CD4-positive, alpha-beta T cell treated with Interleukin-17A for 4 hours (primary cell): ENCODE measurements around the gene YEATS2.
"Not testable (repeated sequence)": the region's sequence is repeated elsewhere in the genome, so short reads cannot be mapped to it uniquely, and the experiment has no call there.

ENCODE experiments used
- DNase-seq: peaks from one replicate; pipeline ENCODE4 v3.0.0-alpha.2; 2020; ENCODE audit warnings: mixed read lengths

YEATS2 gene

GRCh38 chr3:183718012-183718411 is 20.4 kb downstream of the YEATS2 start:
- DNase-seq = no peak

GRCh38 chr3:183725387-183725786 is 27.8 kb downstream of the YEATS2 start:
- DNase-seq = no peak

DNA sequence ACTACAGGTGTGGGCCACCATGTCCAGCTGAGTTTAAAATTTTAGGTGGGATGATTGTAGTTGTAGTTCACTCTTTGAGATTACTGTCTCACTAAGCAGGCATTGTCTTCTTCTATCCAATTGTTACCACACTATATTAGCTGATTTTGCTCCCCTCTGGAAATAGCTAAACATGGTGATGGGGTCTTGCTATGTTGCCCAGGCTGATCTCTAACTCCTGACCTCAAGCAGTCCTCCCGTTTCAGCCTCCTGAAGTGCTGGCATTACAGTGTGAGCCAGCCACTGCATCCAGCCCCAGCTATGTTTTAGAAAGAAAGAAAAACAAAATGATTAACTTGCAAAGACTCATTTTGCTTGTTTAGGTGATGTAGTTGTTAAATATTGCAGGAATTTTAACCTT is 30.6 kb downstream of the YEATS2 start:
- DNase-seq = no peak

GRCh38 chr3:183730361-183730760 is 32.8 kb downstream of the YEATS2 start:
- no peak for DNase-seq

DNA sequence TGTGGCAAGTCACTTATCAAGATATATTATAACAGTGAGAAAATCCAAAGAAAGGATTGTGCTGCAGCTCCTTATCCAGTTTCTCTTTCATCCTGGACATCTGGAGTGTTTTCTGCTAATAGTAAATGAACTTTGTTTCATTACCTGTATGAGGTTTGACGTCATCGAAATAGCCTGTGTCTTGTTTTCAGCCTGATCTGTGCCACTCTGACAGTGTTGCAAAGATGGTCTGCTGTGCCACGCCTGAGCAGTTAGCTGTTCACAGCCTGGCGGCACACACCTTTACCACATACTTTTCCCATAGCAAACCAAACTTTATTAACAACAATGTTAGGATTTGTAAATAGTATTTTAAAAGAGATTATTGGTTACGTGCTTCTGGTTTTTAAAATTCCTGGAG is 34.0 kb downstream of the YEATS2 start:
- DNase-seq = no peak

DNA sequence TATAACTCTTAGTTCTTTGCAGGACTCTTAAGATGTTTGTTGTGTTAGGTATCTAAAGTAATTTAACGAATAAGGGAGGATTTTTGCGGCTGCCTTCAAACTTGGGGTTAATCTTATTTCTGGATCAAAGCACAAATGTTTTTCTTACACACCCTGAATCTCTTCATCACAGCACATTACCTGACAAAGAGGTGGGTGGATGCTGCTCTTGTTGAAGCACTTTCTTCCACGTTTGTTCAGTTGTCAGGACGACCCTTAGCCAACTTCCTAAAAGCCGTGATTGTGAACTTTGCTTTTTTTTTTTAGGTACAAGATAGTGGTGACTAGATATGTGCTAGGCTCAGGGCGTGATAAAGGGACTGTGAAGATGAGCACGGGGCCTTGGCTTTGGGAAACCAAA is 36.0 kb downstream of the YEATS2 start:
- no peak for DNase-seq

- DNase-seq = no peak
Observed at GRCh38 chr3:183734750-183735494, 37.3 kb downstream of the YEATS2 start.

GRCh38 chr3:183737116-183737515 is 39.5 kb downstream of the YEATS2 start:
- no peak for DNase-seq

DNA sequence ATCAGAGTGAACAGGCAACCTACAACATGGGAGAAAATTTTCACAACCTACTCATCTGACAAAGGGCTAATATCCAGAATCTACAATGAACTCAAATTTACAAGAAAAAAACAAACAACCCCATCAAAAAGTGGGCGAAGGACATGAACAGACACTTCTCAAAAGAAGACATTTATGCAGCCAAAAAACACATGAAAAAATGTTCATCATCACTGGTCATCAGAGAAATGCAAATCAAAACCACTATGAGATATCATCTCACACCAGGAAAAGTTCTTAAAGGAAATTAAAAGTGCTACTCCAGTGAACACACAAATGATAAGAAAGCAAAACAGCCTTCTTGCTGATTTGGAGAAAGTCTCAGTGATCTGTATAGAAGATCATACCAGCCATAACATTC is 42.6 kb downstream of the YEATS2 start:
- not testable (repeated sequence) for DNase-seq

DNA sequence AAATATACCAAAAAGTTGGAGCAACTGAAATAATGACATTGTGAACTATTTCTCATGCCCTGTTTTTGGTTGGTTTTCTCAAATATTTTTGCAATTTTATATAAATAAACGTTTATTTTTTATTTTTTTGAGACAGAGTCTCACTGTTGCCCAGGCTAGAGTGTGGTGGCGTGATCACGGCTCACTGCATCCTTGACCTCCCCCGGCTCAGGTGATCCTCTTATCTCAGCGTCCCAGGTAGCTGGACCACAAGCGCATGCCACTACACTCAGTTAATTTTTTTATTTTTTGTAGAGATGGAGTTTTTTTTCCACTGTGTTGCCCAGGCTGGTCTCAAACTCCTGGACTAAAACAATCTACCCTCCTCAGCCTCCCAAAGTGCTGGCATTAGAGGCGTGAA is 45.6 kb downstream of the YEATS2 start:
- no peak for DNase-seq

DNA sequence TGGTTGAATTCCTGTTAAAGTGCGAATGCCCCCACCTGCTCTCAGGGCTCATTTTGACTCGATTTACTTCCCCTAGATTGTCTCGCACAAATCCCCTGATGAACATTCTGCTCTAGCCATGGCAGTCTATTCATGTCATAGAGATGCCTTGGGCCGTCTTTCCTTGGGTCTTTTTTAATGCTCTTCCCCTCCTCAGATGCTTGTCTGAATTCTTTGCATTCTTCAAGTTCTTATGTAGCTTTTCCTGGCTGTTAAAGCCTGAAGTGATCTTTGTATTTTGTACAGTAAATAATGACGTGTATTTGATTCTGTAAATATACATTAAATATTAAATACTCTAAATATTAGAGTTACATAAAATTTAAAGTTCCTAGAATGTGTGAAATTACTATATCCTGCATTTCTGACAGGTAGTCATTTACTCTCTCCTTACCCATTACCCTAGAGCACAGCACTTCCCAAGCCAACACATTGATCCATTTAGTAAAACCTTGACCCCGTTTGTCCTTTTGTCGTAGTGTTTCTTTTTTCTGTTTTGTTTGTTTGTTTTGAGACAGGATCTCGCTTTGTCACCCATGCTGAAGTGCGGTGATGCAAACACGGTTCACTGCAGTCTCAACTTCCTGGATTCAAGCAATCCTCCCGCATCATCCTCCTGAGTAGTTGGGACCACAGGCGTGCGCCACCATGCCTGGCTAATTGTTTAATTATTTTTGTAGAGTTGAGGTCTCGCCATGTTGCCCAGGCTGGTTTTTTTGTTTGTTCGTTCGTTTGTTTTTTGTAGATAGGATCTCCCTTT is 47.9 kb downstream of the YEATS2 start:
- DNase-seq = no peak

GRCh38 chr3:183754052-183754451 is 56.5 kb downstream of the YEATS2 start:
- no peak for DNase-seq

DNA sequence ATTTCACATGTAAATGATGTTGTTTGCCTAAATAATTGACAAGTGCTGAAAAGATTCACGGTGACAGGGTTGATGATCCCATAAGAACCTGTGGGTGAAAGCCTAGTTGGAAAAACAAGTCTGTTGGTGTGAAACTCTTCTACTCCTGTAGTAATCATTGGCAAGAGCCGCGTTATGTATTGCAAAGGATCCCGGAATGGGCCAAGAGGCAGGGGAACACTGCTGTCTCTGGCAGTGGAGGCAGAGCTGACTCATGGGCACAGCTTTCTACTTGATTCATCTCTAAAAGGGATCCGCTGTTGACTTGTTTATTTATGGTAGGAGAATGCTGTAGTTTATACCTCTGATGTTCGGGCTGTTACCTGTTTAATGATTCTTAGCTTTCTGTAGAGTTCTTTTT is 64.7 kb downstream of the YEATS2 start:
- DNase-seq = no peak

GRCh38 chr3:183764847-183765731 is 67.5 kb downstream of the YEATS2 start:
- DNase-seq = no peak

DNA sequence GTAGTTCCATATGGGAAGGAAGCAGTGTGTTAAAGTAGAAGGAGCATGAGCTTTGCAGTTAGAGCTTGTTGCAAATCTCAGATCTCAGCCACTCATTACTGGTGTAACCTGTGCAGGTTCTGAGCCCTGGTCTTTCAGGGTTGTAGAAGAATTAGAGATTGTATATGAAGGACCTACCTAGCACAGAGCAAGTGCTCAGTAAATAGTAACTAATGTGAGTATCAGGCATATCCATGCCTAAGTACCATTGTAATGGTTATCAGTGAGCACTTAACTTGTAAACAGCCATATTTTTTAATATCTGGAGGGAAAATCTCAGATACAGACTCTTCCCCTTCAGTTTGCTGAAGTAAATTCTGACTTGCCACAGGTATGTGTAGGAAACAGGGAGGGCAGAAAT is 68.5 kb downstream of the YEATS2 start:
- DNase-seq = no peak

DNA sequence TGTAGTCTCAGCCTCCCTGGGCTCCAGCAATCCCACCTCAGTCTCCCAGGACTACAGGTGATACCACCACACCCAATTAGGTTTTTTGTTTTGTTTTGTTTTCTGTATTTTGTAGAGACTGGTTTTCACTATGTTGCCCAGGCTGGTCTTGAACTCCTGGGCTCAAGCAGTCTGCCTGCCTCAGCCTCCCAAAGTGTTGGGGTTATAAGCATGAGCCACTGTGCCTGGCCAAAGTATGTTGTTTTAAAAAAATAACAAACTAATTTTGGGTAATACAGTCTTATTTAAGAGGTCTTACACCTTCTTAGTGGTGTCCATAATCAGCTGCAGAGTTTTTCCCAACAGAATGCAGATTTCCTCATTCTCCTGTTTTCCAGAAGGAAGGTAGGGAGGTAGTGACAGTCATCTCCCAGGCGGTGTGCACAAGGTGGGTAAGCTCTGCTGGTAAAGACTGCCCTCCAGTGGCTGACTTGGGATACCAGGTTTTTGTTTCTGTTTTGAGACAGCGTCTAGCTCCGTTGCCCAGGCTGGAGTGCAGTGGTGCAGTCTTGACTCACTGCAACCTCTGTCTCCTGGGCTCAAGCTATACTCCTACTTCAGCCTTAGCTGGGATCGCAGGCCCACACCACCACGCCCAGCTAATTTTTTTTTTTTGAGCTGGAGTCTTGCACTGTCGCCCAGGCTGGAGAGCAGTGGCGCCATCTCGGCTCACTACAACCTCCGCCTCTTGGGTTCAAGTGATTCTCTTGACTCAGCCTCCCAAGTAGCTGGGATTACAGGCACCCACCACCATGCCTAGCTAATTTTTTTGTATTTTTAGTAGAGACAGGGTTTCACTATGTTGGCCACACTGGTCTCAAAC is 69.4 kb downstream of the YEATS2 start:
- DNase-seq = peak; percentile 77

GRCh38 chr3:183768114-183768513 is 70.5 kb downstream of the YEATS2 start:
- no peak for DNase-seq

DNA sequence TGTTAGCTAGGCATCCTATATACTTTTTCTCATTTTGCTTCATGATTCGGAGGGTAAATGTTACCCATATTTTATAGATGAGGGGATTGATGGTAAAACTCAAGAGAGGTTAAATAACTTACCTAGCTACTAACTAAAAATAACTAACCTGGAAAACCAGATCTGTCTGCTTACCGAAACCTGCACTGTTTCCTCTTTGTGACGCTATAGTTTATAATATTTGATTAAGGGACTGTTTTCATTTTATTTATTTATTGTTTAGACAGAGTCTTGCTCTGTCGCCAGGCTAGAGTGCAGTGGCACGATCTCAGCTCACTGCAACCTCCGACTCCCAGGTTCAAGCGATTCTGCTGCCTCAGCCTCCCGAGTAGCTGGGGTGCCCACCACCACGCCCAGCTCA is 71.9 kb downstream of the YEATS2 start:
- no peak for DNase-seq

GRCh38 chr3:183774631-183775030 is 77.0 kb downstream of the YEATS2 start:
- DNase-seq = no peak

GRCh38 chr3:183775781-183776180 is 78.2 kb downstream of the YEATS2 start:
- DNase-seq = no peak

- not testable (repeated sequence) for DNase-seq
Observed at GRCh38 chr3:183776451-183776850, 78.9 kb downstream of the YEATS2 start.

GRCh38 chr3:183777016-183777618 is 79.5 kb downstream of the YEATS2 start:
- no peak for DNase-seq
